GM19468 (cell line): ENCODE measurements around the gene HS6ST1.

Source experiments
- ATAC-seq: cut with Tn5 transposase; IDR thresholded peaks from one replicate; pipeline ENCODE4 v1.9.1; 2021; ENCODE audit warnings: mild to moderate bottlenecking, moderate library complexity, moderate number of reproducible peaks; ENCODE audit not compliant: unreplicated experiment; ENCODE audit errors: extremely low read depth

HS6ST1 gene

GRCh38 chr2:128285329-128285931 lies 33.2 kb downstream of the HS6ST1 start:
- no peak for ATAC-seq

GRCh38 chr2:128284841-128285240 lies 33.8 kb downstream of the HS6ST1 start:
- no peak for ATAC-seq

- no peak for ATAC-seq
Measured at GRCh38 chr2:128284037-128284441, 34.6 kb downstream of the HS6ST1 start.

- no peak for ATAC-seq
Measured at GRCh38 chr2:128282976-128283810, 35.5 kb downstream of the HS6ST1 start.

GRCh38 chr2:128282246-128282975 lies 36.3 kb downstream of the HS6ST1 start:
- ATAC-seq: no peak

GRCh38 chr2:128281852-128282245 lies 36.8 kb downstream of the HS6ST1 start:
- no peak for ATAC-seq

GRCh38 chr2:128280901-128281321 lies 37.8 kb downstream of the HS6ST1 start:
- ATAC-seq: no peak

- no peak for ATAC-seq
Measured at GRCh38 chr2:128280158-128280871, 38.4 kb downstream of the HS6ST1 start.

- ATAC-seq: no peak
Measured at GRCh38 chr2:128279786-128280157, 38.9 kb downstream of the HS6ST1 start.

GRCh38 chr2:128279009-128279408 lies 39.7 kb downstream of the HS6ST1 start:
- no peak for ATAC-seq

- no peak for ATAC-seq
Measured at GRCh38 chr2:128277961-128278681, 40.5 kb downstream of the HS6ST1 start.

GRCh38 chr2:128276878-128277675 lies 41.6 kb downstream of the HS6ST1 start:
- ATAC-seq: no peak

GRCh38 chr2:128275498-128276045 lies 43.1 kb downstream of the HS6ST1 start:
- ATAC-seq: no peak

- no peak for ATAC-seq
Measured at GRCh38 chr2:128274218-128274617, 44.5 kb downstream of the HS6ST1 start.

- ATAC-seq: no peak
Measured at GRCh38 chr2:128273469-128274081, 45.1 kb downstream of the HS6ST1 start.

GRCh38 chr2:128272601-128273468 lies 45.8 kb downstream of the HS6ST1 start:
- no peak for ATAC-seq

GRCh38 chr2:128271911-128272600 lies 46.6 kb downstream of the HS6ST1 start:
- no peak for ATAC-seq
